Measurements from ENCODE around the gene C2orf42.

C2orf42 gene

GRCh38 chr2:70128005-70128404 lies 62.8 kb downstream of the C2orf42 start:
- TF ChIP-seq BHLHE40 (IDR thresholded peaks at IDR 0.05; ENCODE audit: borderline replicate concordance) (no peak), SUZ12 (IDR thresholded peaks at IDR 0.05) (no peak), HDGF (IDR thresholded peaks at IDR 0.05; ENCODE audit: borderline replicate concordance) (no peak), CTBP1 (IDR thresholded peaks at IDR 0.05; ENCODE audit: borderline replicate concordance) (no peak), ELF4 (IDR thresholded peaks at IDR 0.05) (no peak)
- CTCF ChIA-PET, result no interaction called here
- DNase-seq (ENCODE audit: extremely low spot score), result no peak
- POLR2A ChIA-PET, result interaction anchor here (0.7 to 2.9 kb wide), 4 partner anchors 13 to 214 kb away, joined by 3 to 9 read pairs (median 5); no protein-coding TSS in a partner anchor

- TF ChIP-seq TARDBP (IDR thresholded peaks at IDR 0.05), result no peak
- DNase-seq (ENCODE audit: extremely low spot score), result no peak
- POLR2A ChIA-PET, result interaction anchor here (2.8 to 5.8 kb wide), 6 partner anchors 8 to 213 kb away, joined by 9 to 88 read pairs (median 32); partner anchors contain the start of gene PCBP1
- CTCF ChIA-PET, result no interaction called here
Measured at GRCh38 chr2:70126413-70126812, 64.4 kb downstream of the C2orf42 start.

- TF ChIP-seq BHLHE40 (IDR thresholded peaks at IDR 0.05; ENCODE audit: borderline replicate concordance) (no peak), LEF1 (IDR thresholded peaks at IDR 0.05; ENCODE audit: borderline replicate concordance) (no peak), SP1 (IDR thresholded peaks at IDR 0.05) (no peak), ARNT (IDR thresholded peaks at IDR 0.05) (no peak), FOXM1 (IDR thresholded peaks at IDR 0.05; ENCODE audit: borderline replicate concordance) (no peak)
- CTCF ChIA-PET, result no interaction called here
- POLR2A ChIA-PET, result interaction anchor here (0.6 to 5.8 kb wide), 12 partner anchors 9 to 212 kb away, joined by 3 to 88 read pairs (median 14); partner anchors contain the start of genes C2orf42, PCBP1 and SNRPG
- DNase-seq (ENCODE audit: extremely low spot score), result no peak
Measured at GRCh38 chr2:70125498-70125898, 65.3 kb downstream of the C2orf42 start.

GRCh38 chr2:70124983-70125480 lies 65.8 kb downstream of the C2orf42 start:
- ChIA-PET POLR2A (interaction anchor here (0.6 to 5.8 kb wide), 14 partner anchors 9 to 211 kb away, joined by 3 to 88 read pairs (median 10); partner anchors contain the start of genes C2orf42, MXD1, PCBP1 and SNRPG), CTCF (interaction anchor here (0.7 kb wide), 1 partner anchor 659 kb away, joined by 3 read pairs; no protein-coding TSS in a partner anchor)
- TF ChIP-seq ARNT (IDR thresholded peaks at IDR 0.05) (no peak), NFRKB (IDR thresholded peaks at IDR 0.05) (no peak), FOXA1 (IDR thresholded peaks at IDR 0.05) (no peak), LEF1 (IDR thresholded peaks at IDR 0.05; ENCODE audit: borderline replicate concordance) (no peak), L3MBTL2 (conservative IDR thresholded peaks at IDR 0.05) (peak; percentile 77), CTBP1 (IDR thresholded peaks at IDR 0.05; ENCODE audit: borderline replicate concordance) (no peak), SUZ12 (IDR thresholded peaks at IDR 0.05) (no peak), ELF4 (IDR thresholded peaks at IDR 0.05) (no peak), FOXM1 (IDR thresholded peaks at IDR 0.05; ENCODE audit: borderline replicate concordance) (no peak), ZNF384 (IDR thresholded peaks at IDR 0.05) (peak; percentile 86), PKNOX1 (IDR thresholded peaks at IDR 0.05) (no peak), HDGF (IDR thresholded peaks at IDR 0.05; ENCODE audit: borderline replicate concordance) (no peak), SP1 (IDR thresholded peaks at IDR 0.05) (no peak)
- peak; percentile 51 for DNase-seq (ENCODE audit: extremely low spot score)

- ChIA-PET CTCF (no interaction called here), POLR2A (interaction anchor here (0.9 to 5.8 kb wide), 12 partner anchors 8 to 210 kb away, joined by 3 to 88 read pairs (median 14); partner anchors contain the start of genes MXD1, PCBP1, PCYOX1 and SNRPG)
- TF ChIP-seq L3MBTL2 (conservative IDR thresholded peaks at IDR 0.05) (no peak), SP1 (IDR thresholded peaks at IDR 0.05) (no peak), CTBP1 (IDR thresholded peaks at IDR 0.05; ENCODE audit: borderline replicate concordance) (no peak), SUZ12 (IDR thresholded peaks at IDR 0.05) (no peak), NFRKB (IDR thresholded peaks at IDR 0.05) (no peak), LEF1 (IDR thresholded peaks at IDR 0.05; ENCODE audit: borderline replicate concordance) (no peak), ZNF384 (IDR thresholded peaks at IDR 0.05) (peak; percentile 63; the same call in 1 of the 2 replicates)
- DNase-seq (ENCODE audit: extremely low spot score), result no peak
Measured at GRCh38 chr2:70123829-70124116, 67.0 kb downstream of the C2orf42 start.

- POLR2A ChIA-PET, result interaction anchor here (1.0 to 5.8 kb wide), 11 partner anchors 7 to 68 kb away, joined by 3 to 88 read pairs (median 14); partner anchors contain the start of genes C2orf42 and PCBP1
- CTCF ChIA-PET, result no interaction called here
- peak; percentile 66 for DNase-seq (ENCODE audit: extremely low spot score)
- no peak for TF ChIP-seq NFRKB (IDR thresholded peaks at IDR 0.05)
- no peak for TF ChIP-seq FOXK2 (IDR thresholded peaks at IDR 0.05)
- no peak for TF ChIP-seq CTBP1 (IDR thresholded peaks at IDR 0.05; ENCODE audit: borderline replicate concordance)
- TF ChIP-seq HDGF (IDR thresholded peaks at IDR 0.05; ENCODE audit: borderline replicate concordance), result no peak
- no peak for TF ChIP-seq BHLHE40 (IDR thresholded peaks at IDR 0.05; ENCODE audit: borderline replicate concordance)
- no peak for TF ChIP-seq FOXM1 (IDR thresholded peaks at IDR 0.05; ENCODE audit: borderline replicate concordance)
- TF ChIP-seq SP1 (IDR thresholded peaks at IDR 0.05), result no peak
Measured at GRCh38 chr2:70123051-70123828, 67.6 kb downstream of the C2orf42 start.

GRCh38 chr2:70122470-70122869 lies 68.3 kb downstream of the C2orf42 start:
- ChIA-PET CTCF (no interaction called here), POLR2A (interaction anchor here (1.0 to 5.8 kb wide), 6 partner anchors 10 to 69 kb away, joined by 3 to 88 read pairs (median 12); partner anchors contain the start of genes C2orf42 and PCBP1)
- TF ChIP-seq FOXA1 (IDR thresholded peaks at IDR 0.05) (no peak), FOXM1 (IDR thresholded peaks at IDR 0.05; ENCODE audit: borderline replicate concordance) (no peak), SUZ12 (IDR thresholded peaks at IDR 0.05) (no peak), TARDBP (IDR thresholded peaks at IDR 0.05) (no peak), ELF4 (IDR thresholded peaks at IDR 0.05) (no peak), FOXK2 (IDR thresholded peaks at IDR 0.05) (no peak), SP1 (IDR thresholded peaks at IDR 0.05) (no peak), NFRKB (IDR thresholded peaks at IDR 0.05) (no peak), BHLHE40 (IDR thresholded peaks at IDR 0.05; ENCODE audit: borderline replicate concordance) (no peak), ARNT (IDR thresholded peaks at IDR 0.05) (no peak), L3MBTL2 (conservative IDR thresholded peaks at IDR 0.05) (no peak), LEF1 (IDR thresholded peaks at IDR 0.05; ENCODE audit: borderline replicate concordance) (no peak), ZNF384 (IDR thresholded peaks at IDR 0.05) (no peak), CTBP1 (IDR thresholded peaks at IDR 0.05; ENCODE audit: borderline replicate concordance) (no peak), HDGF (IDR thresholded peaks at IDR 0.05; ENCODE audit: borderline replicate concordance) (no peak), PKNOX1 (IDR thresholded peaks at IDR 0.05) (no peak)
- DNase-seq (ENCODE audit: extremely low spot score), result no peak

Measured in HEK293T (cell line).